Coronary artery (tissue), 2 donors: ENCODE data around the gene LRFN4.

Source experiments
- DNase-seq: peaks from one replicate; pipeline ENCODE4 v3.0.0-alpha.2; 2017; ENCODE audit warnings: low spot score
- H3K27ac ChIP-seq, 2 donors: fragments of 200-600 bp; sonication (generic); one replicate each; pipeline ENCODE4 v1.5.1; 2016 to 2019
- H3K4me3 ChIP-seq: fragments of 200-600 bp; sonication (generic); 2 replicates; pipeline ENCODE4 v1.5.1; 2016; ENCODE audit warnings: mild to moderate bottlenecking, moderate library complexity
- TF ChIP-seq, protein P1 (sequence below): fragments of 200-600 bp; sonication (generic); IDR thresholded peaks from one replicate; pipeline ENCODE4 v1.5.1; 2019; ENCODE audit warnings: antibody characterized with exemption

The LRFN4 gene

DNA sequence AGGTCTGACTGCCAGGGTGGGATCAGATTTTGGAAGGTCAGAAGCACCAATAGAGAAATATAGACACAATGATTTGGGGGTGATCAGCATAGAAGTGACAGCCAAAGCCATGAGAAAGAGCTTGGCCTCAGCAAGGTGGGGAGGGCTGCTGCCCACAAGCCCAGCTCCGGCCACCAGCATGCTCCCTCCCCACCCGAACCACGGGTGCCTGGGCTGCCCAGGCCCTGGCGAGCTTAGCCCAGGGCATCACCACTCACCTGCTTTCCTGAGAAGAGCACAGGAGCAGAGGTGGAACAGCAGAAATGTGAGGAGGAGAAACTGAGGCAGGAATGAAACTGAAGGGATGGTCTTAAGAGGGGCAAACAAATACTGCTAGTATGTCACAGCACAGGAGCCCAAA is 48.8 kb downstream of the LRFN4 start:
- Histone ChIP-seq H3K4me3 (no peak overlapping the region), H3K27ac (no peak overlapping the region)
- no peak for DNase-seq
- TF ChIP-seq, protein P1, sequence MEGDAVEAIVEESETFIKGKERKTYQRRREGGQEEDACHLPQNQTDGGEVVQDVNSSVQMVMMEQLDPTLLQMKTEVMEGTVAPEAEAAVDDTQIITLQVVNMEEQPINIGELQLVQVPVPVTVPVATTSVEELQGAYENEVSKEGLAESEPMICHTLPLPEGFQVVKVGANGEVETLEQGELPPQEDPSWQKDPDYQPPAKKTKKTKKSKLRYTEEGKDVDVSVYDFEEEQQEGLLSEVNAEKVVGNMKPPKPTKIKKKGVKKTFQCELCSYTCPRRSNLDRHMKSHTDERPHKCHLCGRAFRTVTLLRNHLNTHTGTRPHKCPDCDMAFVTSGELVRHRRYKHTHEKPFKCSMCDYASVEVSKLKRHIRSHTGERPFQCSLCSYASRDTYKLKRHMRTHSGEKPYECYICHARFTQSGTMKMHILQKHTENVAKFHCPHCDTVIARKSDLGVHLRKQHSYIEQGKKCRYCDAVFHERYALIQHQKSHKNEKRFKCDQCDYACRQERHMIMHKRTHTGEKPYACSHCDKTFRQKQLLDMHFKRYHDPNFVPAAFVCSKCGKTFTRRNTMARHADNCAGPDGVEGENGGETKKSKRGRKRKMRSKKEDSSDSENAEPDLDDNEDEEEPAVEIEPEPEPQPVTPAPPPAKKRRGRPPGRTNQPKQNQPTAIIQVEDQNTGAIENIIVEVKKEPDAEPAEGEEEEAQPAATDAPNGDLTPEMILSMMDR, result no peak

DNA sequence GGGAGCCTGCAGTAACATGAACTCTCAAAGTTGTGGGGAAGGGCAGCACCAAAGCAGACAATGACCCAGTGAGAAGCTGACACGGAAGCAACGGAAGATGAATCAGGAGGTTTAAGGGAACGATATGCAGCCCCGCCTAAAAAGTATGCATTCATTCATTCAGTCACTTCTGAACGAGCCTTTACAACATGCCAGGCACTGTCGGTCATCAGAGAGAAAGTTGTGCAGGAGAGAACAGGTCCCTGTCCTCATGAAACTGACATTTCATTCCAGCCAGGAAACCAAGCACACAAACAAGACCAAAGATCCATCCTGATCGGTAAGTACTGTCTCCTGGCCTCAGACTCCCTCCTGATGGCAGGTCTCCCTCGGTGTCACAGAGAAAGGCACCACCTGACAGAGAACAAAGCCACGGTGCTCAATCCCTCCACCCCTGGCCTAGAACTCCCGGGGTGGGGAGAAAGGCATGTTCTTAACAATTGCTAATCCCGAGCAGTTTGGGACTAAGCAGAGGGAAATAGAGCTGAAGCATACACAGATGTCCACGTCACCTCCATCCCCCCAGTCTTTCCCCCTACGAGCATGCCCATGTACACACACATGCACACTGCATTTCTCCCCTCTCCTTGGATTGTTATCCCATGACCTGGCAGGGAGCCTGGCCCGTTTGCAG is 49.3 kb downstream of the LRFN4 start:
- Histone ChIP-seq H3K4me3 (no peak overlapping the region), H3K27ac (no peak overlapping the region)
- TF ChIP-seq, protein P1, result no peak
- DNase-seq, result no peak

DNA sequence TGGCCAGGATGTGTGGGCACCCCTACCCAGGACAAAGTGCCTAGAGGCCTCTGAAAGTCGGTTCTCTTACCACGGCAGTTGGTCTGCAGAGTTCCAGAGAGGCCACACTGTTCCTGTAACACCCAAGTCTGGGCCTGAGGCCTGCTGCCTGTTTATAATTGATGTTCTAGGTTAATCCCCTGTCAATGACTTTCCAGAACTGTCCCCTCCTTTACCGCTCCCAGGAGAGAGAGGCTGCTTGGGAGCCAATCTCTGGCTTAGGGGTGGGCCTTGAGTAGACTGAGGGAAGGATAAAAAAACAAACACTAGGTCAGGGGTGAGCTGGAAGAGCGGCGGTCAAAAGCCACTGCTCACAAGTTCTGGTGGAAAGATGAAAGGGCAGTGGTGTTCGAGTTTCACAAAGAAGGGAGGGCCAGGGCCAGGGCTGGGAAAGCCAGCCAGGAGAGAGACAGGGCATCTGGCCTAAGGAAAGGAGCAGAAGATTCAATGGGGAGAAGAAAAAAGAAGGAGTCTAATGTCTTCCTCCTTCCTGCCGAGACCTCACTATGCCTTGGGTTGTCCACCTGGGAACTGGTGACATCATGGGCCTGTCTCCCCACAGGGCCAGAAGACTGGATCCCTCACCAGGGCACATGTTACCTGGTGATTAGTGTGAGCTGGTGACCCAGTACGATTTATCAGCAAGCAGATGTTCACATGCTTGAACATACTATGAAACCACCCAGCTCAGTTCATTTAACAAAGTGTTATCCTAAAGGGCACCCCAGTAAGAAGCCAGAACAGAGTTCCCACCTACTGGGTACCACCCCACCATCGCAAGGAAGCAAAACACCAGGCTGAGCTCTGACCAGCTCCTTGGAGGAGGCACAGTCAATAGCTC is 51.1 kb downstream of the LRFN4 start:
- H3K27ac ChIP-seq, result no peak overlapping the region
- TF ChIP-seq, protein P1, result no peak
- no peak overlapping the region for H3K4me3 ChIP-seq
- no peak for DNase-seq

DNA sequence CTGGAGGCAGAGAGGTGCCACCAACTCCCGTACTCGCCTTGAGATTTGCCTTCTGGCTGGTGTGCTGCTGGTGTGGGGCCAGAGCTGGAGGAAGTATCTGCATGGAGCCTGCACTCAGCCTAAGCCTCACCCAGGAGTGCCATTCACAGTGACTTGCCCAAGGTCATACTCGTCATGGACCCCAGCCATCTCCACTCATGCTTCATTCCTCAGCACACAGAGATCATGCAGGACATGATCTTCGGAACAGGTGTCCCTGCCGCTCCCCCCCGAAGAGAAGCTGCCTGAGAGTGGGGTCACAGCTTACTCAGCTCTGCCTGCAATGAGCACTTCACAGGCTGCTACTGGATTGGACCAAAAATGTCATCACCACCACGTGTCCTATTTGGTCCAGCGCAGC is 52.3 kb downstream of the LRFN4 start:
- H3K4me3 ChIP-seq, result no peak overlapping the region
- H3K27ac ChIP-seq, result no peak overlapping the region
- DNase-seq, result no peak
- TF ChIP-seq, protein P1, result no peak

DNA sequence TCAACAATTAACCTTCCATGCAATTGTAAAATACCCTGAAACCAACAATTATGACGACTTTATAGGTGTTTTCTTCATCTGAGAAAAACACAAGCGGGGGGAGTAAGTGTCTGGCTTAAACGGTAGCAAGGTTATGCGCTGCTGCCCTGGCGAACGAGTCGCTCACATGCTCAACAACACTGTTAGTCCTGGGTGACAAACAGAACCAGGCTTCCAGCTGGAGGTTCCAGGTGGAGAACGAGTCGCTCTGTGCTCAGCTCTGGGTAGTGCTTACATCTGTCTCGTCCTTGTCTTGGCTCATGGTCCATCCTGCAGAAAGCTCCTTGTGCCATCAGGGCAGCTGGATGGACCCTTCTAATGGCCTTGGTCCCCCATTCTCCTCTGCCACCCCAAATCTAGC is 53.2 kb downstream of the LRFN4 start:
- DNase-seq, result no peak

More for the DNA sequence above, 53.2 kb downstream of the LRFN4 start:
- no peak overlapping the region for H3K4me3 ChIP-seq
- no peak overlapping the region for H3K27ac ChIP-seq
- TF ChIP-seq, protein P1, result no peak
